ENCODE results near the gene PAPOLA.

GRCh38 chr14:96538097-96538989 is 36.2 kb downstream of the PAPOLA start:
- TF ChIP-seq POLR2AphosphoS5 (IDR thresholded peaks at IDR 0.05; ENCODE audit: insufficient read depth in 1 of 2, low read depth in 1 of 2) = no peak
- no peak for TF ChIP-seq CTCF (IDR thresholded peaks at IDR 0.05)

Measured in vagina (tissue), 2 donors.